Measurements from ENCODE around the gene SIX2. TPM values are rescaled to one million over a fixed set of nuclear protein-coding genes. Genes with fewer than 3 reads are reported as not detected.
"Not testable (repeated sequence)": the region's sequence is repeated elsewhere in the genome, so short reads cannot be mapped to it uniquely, and the experiment has no call there.

Gene SIX2
- total RNA-seq = 0.40 TPM
- long read RNA-seq, partial matches to known transcripts = 0 of 2 reads
- long read RNA-seq, other reads (novel, unspliced or antisense) = 0 of 2 reads

- intact Hi-C loops (cut with micrococcal nuclease) = no loop called here
- DNase-seq (peak; percentile 94), ATAC-seq (peak; percentile 90)
These were observed at the start of gene SIX2 for GRCh38 chr2:45009303-45009927. Gene SIX2 (minus strand): TSS chr2:45009452. CDS start chr2:45009110, 342 bp downstream.

GRCh38 chr2:45055162-45055605 is 45.9 kb upstream of the SIX2 start:
- DNase-seq (no peak), ATAC-seq (no peak)
- intact Hi-C loops (cut with micrococcal nuclease) = no loop called here

- DNase-seq (no peak), ATAC-seq (no peak)
- intact Hi-C loops (cut with micrococcal nuclease) = no loop called here
These were observed 44.7 kb upstream of the SIX2 start for GRCh38 chr2:45053966-45054365.

- intact Hi-C loops (cut with micrococcal nuclease) = no loop called here
- no peak for DNase-seq
- no peak for ATAC-seq
These were observed 43.2 kb upstream of the SIX2 start for GRCh38 chr2:45052388-45052928.

- no peak for ATAC-seq
- intact Hi-C loops (cut with micrococcal nuclease) = no loop called here
- no peak for DNase-seq
These were observed 40.5 kb upstream of the SIX2 start for GRCh38 chr2:45049569-45050336.

GRCh38 chr2:45047301-45047700 is 38.0 kb upstream of the SIX2 start:
- no peak for ATAC-seq
- intact Hi-C loops (cut with micrococcal nuclease) = no loop called here

GRCh38 chr2:45046786-45047185 is 37.5 kb upstream of the SIX2 start:
- intact Hi-C loops (cut with micrococcal nuclease) = no loop called here
- ATAC-seq (no peak), DNase-seq (no peak)

More at GRCh38 chr2:45047301-45047700, 38.0 kb upstream of the SIX2 start:
- no peak for DNase-seq

GRCh38 chr2:45045706-45046105 is 36.5 kb upstream of the SIX2 start:
- intact Hi-C loops (cut with micrococcal nuclease) = no loop called here
- ATAC-seq (no peak), DNase-seq (no peak)

GRCh38 chr2:45044916-45045315 is 35.7 kb upstream of the SIX2 start:
- ATAC-seq = no peak
- intact Hi-C loops (cut with micrococcal nuclease) = no loop called here
- no peak for DNase-seq

- intact Hi-C loops (cut with micrococcal nuclease) = no loop called here
- DNase-seq (no peak), ATAC-seq (no peak)
These were observed 33.9 kb upstream of the SIX2 start for GRCh38 chr2:45043174-45043573.

GRCh38 chr2:45042401-45042800 is 33.1 kb upstream of the SIX2 start:
- intact Hi-C loops (cut with micrococcal nuclease) = no loop called here
- no peak for DNase-seq
- ATAC-seq = no peak

- DNase-seq (no peak), ATAC-seq (no peak)
- intact Hi-C loops (cut with micrococcal nuclease) = no loop called here
These were observed 31.5 kb upstream of the SIX2 start for GRCh38 chr2:45040786-45041185.

GRCh38 chr2:45039804-45040203 is 30.6 kb upstream of the SIX2 start:
- intact Hi-C loops (cut with micrococcal nuclease); DNase-seq; ATAC-seq: not testable (repeated sequence)

- intact Hi-C loops (cut with micrococcal nuclease); DNase-seq; ATAC-seq: not testable (repeated sequence)
These were observed 29.6 kb upstream of the SIX2 start for GRCh38 chr2:45038861-45039260.

GRCh38 chr2:45033302-45033701 is 24.1 kb upstream of the SIX2 start:
- DNase-seq (no peak), ATAC-seq (no peak)
- intact Hi-C loops (cut with micrococcal nuclease) = no loop called here

GRCh38 chr2:45031028-45031427 is 21.8 kb upstream of the SIX2 start:
- intact Hi-C loops (cut with micrococcal nuclease) = no loop called here
- no peak for DNase-seq
- ATAC-seq = peak; percentile 45

GRCh38 chr2:45030553-45030952 is 21.3 kb upstream of the SIX2 start:
- intact Hi-C loops (cut with micrococcal nuclease) = no loop called here
- DNase-seq (no peak), ATAC-seq (no peak)

GRCh38 chr2:45029215-45029614 is 20.0 kb upstream of the SIX2 start:
- ATAC-seq (peak; percentile 58), DNase-seq (no peak)
- intact Hi-C loops (cut with micrococcal nuclease) = no loop called here

GRCh38 chr2:45028276-45028675 is 19.0 kb upstream of the SIX2 start:
- DNase-seq (no peak), ATAC-seq (no peak)
- intact Hi-C loops (cut with micrococcal nuclease) = no loop called here

- DNase-seq = no peak
- no peak for ATAC-seq
- intact Hi-C loops (cut with micrococcal nuclease) = no loop called here
These were observed 17.7 kb upstream of the SIX2 start for GRCh38 chr2:45026924-45027450.

Measured in left ventricle myocardium superior (tissue), 1 donor.